Fibroblast of lung (primary cell): Measurements from ENCODE around the gene S1PR1.

Experiments
- EZH2 ChIP-seq: IDR thresholded peaks from 2 replicates; pipeline ENCODE4 v1.5.1; 2012; ENCODE audit warnings: low read length, control low read depth, mild to moderate bottlenecking; ENCODE audit errors: missing control alignments
- TF ChIP-seq, protein P1 (sequence below), 2 donors: IDR thresholded peaks in 1 of 2; conservative IDR thresholded peaks in 1 of 2; 1 replicate in 1 of 2; 2 replicates in 1 of 2; pipeline ENCODE4 v1.5.1; 2011 to 2012; ENCODE audit warnings: low read length in 2 of 2, control low read depth in 1 of 2, inconsistent platforms in 1 of 2, low read depth in 1 of 2, mild to moderate bottlenecking in 1 of 2

DNA sequence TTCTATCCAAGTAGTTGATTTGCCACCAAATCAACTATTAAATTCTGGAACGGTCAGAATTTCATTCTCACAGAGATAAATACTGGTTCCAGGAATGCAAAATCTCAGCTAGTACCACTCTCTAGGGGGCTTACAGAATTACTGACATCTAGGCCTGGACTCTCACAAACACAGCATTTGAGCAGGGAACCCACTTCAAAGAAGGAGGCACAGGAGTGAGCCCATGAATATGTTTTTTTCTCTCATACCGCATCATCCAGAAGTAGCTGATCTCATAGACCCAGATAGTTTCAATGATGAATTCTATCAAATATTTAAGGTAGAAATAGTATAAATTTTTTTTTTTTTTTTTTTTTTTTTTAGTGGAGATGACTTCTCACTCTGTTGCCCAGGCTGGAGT, 32.1 kb downstream of the S1PR1 start:
- TF ChIP-seq, protein P1, sequence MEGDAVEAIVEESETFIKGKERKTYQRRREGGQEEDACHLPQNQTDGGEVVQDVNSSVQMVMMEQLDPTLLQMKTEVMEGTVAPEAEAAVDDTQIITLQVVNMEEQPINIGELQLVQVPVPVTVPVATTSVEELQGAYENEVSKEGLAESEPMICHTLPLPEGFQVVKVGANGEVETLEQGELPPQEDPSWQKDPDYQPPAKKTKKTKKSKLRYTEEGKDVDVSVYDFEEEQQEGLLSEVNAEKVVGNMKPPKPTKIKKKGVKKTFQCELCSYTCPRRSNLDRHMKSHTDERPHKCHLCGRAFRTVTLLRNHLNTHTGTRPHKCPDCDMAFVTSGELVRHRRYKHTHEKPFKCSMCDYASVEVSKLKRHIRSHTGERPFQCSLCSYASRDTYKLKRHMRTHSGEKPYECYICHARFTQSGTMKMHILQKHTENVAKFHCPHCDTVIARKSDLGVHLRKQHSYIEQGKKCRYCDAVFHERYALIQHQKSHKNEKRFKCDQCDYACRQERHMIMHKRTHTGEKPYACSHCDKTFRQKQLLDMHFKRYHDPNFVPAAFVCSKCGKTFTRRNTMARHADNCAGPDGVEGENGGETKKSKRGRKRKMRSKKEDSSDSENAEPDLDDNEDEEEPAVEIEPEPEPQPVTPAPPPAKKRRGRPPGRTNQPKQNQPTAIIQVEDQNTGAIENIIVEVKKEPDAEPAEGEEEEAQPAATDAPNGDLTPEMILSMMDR (conservative IDR thresholded peaks at IDR 0.05 in 1 of 2, IDR thresholded peaks at IDR 0.05 in 1 of 2; ENCODE audit: low read depth in 1 of 2, low read length in 2 of 2), result no peak
- no peak for TF ChIP-seq EZH2
